ENCODE data around the gene HYAL2.
A peak's percentile ranks its signal among the peaks of the same experiment; 100 is the strongest.

The HYAL2 gene

GRCh38 chr3:50322386-50323091 lies at the start of gene HYAL2:
HYAL2 (minus strand) TSS chr3:50322745; CDS start chr3:50320489, 2,256 bp downstream.
- FAIRE-seq (no peak), DNase-seq (ENCODE audit: low spot score) (no peak)

- FAIRE-seq (no peak), DNase-seq (ENCODE audit: low spot score) (no peak)
Observed at GRCh38 chr3:50371133-50371685, 48.7 kb upstream of the HYAL2 start.

GRCh38 chr3:50370594-50370993 lies 48.0 kb upstream of the HYAL2 start:
- no peak for FAIRE-seq
- DNase-seq (ENCODE audit: low spot score), result no peak

GRCh38 chr3:50369012-50369670 lies 46.6 kb upstream of the HYAL2 start:
- FAIRE-seq, result no peak
- DNase-seq (ENCODE audit: low spot score), result no peak

GRCh38 chr3:50365842-50366220 lies 43.3 kb upstream of the HYAL2 start:
- FAIRE-seq, result no peak
- no peak for DNase-seq (ENCODE audit: low spot score)

- DNase-seq (ENCODE audit: low spot score) (peak; percentile 3), FAIRE-seq (no peak)
Observed at GRCh38 chr3:50365080-50365841, 42.7 kb upstream of the HYAL2 start.

GRCh38 chr3:50364573-50365079 lies 42.1 kb upstream of the HYAL2 start:
- no peak for DNase-seq (ENCODE audit: low spot score)
- FAIRE-seq, result no peak

GRCh38 chr3:50359760-50360110 lies 37.2 kb upstream of the HYAL2 start:
- FAIRE-seq (no peak), DNase-seq (ENCODE audit: low spot score) (no peak)

- DNase-seq (ENCODE audit: low spot score) (peak; percentile 95), FAIRE-seq (peak; percentile 84)
Observed at GRCh38 chr3:50358911-50359759, 36.6 kb upstream of the HYAL2 start, which contains the start of gene TMEM115. TMEM115 (minus strand) TSS chr3:50359521; CDS start chr3:50359063, 458 bp downstream.

GRCh38 chr3:50358355-50358910 lies 35.9 kb upstream of the HYAL2 start:
- DNase-seq (ENCODE audit: low spot score) (no peak), FAIRE-seq (no peak)

- DNase-seq (ENCODE audit: low spot score), result no peak
- FAIRE-seq, result no peak
Observed at GRCh38 chr3:50357481-50357880, 34.9 kb upstream of the HYAL2 start.

- FAIRE-seq (no peak), DNase-seq (ENCODE audit: low spot score) (no peak)
Observed at GRCh38 chr3:50356553-50356952, 34.0 kb upstream of the HYAL2 start.

GRCh38 chr3:50355829-50356552 lies 33.4 kb upstream of the HYAL2 start:
- FAIRE-seq (no peak), DNase-seq (ENCODE audit: low spot score) (no peak)

- no peak for FAIRE-seq
Observed at GRCh38 chr3:50354850-50355249, 32.3 kb upstream of the HYAL2 start.

GRCh38 chr3:50354186-50354764 lies 31.7 kb upstream of the HYAL2 start:
- no peak for FAIRE-seq
- DNase-seq (ENCODE audit: low spot score), result no peak

More at GRCh38 chr3:50354850-50355249, 32.3 kb upstream of the HYAL2 start:
- DNase-seq (ENCODE audit: low spot score), result no peak

GRCh38 chr3:50353245-50354004 lies 30.9 kb upstream of the HYAL2 start:
- DNase-seq (ENCODE audit: low spot score) (no peak), FAIRE-seq (no peak)

- FAIRE-seq, result no peak
- DNase-seq (ENCODE audit: low spot score), result peak; percentile 65
Observed at GRCh38 chr3:50352781-50353180, 30.2 kb upstream of the HYAL2 start.

GRCh38 chr3:50351323-50351697 lies 28.8 kb upstream of the HYAL2 start:
- DNase-seq (ENCODE audit: low spot score) (no peak), FAIRE-seq (no peak)
